Pons (tissue), 1 donor: ENCODE data around the gene CYBB.
A peak's percentile ranks its signal among the peaks of the same experiment; 100 is the strongest.
"Not testable (repeated sequence)": the region's sequence is repeated elsewhere in the genome, so short reads cannot be mapped to it uniquely, and the experiment has no call there.

Experiments used
- DNase-seq: peaks from one replicate; pipeline ENCODE4 v3.0.0-alpha.2; 2016; ENCODE audit warnings: low spot score

CYBB gene

GRCh38 chrX:37779857-37780256 lies at the start of gene CYBB:
Gene CYBB (plus strand): TSS chrX:37780059. CDS start chrX:37780078, 19 bp downstream.
- DNase-seq, result no peak

GRCh38 chrX:37745354-37745753 lies 34.5 kb upstream of the CYBB start:
- DNase-seq, result peak; percentile 68

DNA sequence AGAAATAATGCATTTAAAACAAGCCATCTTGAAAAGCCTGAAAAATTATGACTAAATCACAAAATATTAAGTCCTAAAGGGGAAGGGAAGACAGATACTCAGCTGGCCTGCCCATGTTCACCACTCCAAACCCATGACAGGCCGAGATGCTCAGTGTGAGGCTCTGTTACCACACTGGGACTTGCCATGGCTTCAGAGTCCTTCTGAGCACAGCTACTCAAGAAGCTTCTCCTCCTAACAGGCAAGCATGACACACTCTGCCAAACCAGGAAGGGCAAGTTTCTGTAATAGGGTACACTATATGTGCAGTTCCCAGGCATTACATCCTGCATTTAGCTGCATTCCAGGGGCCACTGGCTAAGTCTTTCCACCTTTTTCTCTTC lies 34.0 kb upstream of the CYBB start:
- no peak for DNase-seq

DNA sequence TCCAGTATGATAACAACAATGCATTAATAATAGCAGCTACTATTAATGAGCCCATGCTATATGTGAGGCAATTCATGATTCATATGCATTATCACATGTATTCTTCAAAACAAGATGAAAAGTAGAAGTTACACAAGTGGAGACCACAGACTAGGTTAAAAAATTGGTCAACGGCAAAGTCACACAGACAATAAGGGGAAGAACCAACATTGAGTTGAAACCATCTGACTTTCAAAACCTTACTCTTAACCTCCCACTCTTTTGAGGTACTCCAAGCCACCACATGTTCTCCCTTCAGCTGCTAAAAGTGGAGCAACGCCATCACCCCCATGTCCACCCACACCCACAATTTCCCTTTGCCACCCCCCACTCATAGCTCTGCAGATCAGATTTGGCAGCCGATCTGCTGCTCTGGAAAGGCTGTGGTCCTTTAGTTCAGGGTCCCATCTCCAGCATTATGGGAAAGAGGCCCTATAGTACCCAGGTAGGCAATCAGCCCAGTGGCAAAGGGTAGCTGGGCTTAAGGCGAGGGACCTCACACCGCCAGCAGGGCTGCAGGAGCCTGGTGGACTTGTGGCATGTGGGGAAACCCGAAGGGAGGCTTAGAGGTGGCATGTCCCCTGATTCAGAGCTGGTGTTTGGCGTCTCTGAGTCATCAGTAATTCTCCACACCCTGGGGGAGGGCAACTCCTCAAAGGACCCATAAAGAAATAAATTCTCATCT lies 33.5 kb upstream of the CYBB start:
- DNase-seq, result no peak

DNA sequence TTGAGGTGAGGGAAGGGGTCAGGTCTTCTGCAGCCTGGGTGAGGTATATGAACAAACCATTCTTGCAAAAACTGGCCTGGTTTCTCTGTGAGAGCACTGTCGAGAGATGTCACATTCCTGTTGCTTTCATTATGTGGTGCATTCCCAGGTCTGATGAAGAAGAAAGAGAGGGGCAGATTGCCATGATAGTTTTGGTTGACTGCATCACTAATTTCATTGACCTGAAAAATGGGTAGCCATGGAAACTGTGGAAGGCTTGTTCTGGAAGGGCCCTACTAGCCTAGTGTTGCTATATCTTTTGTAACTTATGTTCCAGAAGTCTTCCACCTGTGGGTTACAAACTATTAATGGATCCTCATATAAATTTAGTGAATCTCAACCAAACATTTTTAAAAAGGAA lies 32.9 kb upstream of the CYBB start:
- no peak for DNase-seq

- no peak for DNase-seq
These were observed 27.6 kb upstream of the CYBB start for GRCh38 chrX:37752281-37752680.

- no peak for DNase-seq
These were observed 26.9 kb upstream of the CYBB start for GRCh38 chrX:37752936-37753335.

DNA sequence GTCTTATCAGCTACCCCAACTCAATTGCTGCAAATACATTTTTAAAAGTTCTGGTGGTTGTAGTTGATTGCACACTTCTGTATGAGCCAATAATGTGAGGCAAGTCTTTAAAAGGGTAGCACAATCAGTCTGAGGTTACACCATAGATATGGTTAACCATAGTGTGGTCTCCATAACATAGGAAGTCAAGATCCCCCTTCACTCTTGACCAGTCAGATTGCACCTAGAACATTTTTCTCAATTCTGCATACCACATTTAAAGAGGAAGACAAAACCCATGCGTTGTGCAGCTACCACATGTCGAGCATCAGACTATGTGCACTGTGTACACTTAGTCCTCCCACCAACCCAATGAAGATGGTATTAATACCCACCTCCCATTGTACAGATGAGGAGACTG lies 26.5 kb upstream of the CYBB start:
- no peak for DNase-seq

GRCh38 chrX:37754516-37754915 lies 25.3 kb upstream of the CYBB start:
- no peak for DNase-seq

DNA sequence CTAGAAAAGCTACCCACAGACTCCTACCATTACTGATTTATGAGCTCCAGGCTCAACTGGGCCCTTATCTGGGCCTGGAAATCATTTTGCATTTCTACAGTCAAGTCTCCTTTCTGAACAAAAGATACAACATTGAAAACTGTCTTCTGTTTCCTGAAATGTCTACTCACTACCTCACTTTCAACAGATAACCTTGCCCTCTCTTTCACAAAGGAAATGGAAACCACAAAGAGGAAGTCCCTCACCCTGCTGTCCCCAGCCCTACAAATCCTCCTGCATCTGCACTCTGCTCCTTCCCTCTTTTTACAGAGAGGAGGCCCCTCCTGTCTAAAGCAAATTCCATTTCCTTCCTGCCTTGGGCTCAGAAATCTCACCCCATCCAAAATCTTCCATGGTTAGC lies 24.8 kb upstream of the CYBB start:
- peak; percentile 60 for DNase-seq

DNA sequence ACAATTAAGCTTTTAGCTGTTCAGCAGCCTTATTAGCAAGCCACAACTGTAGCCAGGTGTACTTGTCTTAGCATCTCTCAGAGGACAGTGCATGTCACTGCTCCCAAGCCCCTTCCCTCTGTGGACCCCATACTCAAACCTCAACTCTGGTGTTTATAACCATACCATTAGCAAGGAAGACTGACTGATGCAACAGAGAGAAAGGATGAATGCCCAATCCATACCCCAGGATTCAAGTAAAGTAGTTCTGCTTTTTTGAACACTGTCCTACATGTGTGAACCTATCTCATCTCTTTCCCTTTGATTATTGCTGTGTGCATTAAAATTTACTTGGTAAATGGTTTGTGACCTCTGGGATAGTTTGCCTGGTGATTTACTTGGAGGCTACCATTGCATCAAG lies 22.8 kb upstream of the CYBB start:
- DNase-seq, result no peak

DNA sequence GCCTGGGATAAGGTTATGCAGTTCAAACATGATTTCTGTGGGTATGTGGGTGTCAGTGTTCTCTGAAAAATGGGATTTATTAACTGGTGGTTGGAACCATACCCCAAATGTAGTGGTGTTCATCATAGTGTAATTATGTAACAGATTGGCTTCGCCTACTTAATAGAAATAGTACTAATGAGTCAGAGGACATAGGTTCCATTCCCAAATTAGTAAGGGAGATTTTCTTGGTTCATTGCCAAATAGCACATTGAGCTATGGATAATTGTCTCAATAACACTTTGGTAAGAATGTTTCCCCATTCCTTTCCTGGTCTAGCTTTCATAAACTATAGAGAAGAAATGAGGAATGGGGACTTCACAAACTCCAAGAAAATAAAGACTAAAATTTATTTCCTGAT lies 20.5 kb upstream of the CYBB start:
- DNase-seq, result no peak

DNA sequence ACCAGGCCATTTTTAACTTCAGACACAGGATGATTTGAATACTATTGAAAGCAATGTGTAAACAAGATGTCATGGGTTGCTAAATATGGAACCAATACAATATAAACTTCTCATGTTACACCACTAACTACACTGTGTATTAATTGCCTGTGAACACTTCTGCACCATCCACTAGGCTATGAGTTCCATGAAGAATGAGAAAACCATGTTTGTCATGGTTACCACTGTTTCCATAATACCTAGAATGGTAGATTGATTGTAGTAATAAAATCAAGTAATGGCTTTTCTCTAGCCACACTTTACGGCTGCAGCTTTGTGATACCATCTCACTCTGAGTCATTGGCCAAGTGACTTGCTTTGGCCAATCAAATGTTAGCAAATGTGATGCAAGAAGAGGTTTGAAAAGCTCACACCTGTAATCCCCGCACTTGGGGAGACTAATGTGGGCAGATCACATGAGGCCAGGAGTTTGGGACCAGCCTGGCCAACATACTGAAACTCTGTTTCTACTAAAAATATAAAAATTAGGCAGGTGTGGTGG lies 19.9 kb upstream of the CYBB start:
- no peak for DNase-seq

DNA sequence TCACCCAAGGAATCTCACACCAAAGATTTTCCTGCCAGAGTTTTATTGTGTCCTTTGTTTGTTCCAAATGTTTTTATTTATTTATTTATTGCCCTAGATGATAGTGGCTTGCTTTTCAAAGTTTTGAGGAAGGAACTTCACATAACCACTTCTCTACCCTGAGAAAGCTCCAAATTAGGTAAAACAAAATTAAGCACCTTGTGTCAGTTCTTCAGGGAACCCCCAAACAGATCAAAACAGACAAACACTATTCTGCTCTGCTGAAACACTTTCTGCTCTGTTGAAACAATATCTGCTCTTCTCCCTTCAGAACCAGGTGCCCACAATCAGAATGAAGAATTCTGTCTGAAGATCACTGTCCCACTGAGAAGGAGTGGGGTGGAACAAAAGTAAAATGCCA lies 16.5 kb upstream of the CYBB start:
- no peak for DNase-seq

- DNase-seq, result no peak
These were observed 14.4 kb upstream of the CYBB start for GRCh38 chrX:37765507-37765906.

GRCh38 chrX:37767430-37767829 lies 12.4 kb upstream of the CYBB start:
- no peak for DNase-seq

GRCh38 chrX:37768866-37769265 lies 11.0 kb upstream of the CYBB start:
- not testable (repeated sequence) for DNase-seq

- DNase-seq, result no peak
These were observed 3.4 kb upstream of the CYBB start for GRCh38 chrX:37776283-37776986.

DNA sequence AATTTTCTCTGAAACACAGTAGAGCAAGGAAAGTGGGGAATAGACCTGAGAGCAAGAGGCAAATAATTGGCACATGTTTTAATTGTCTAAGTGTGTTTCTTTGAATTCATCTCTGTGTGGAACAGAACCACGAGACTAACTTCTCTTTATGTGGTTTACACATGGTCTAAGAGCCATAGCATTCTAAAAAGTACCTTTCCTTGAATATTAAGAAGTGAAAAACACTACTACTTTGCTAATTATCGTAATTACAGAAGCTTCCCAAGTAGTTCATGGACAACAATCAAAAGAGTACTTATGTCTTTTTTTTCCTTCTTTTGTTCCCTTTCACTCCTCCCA lies 2.9 kb upstream of the CYBB start:
- no peak for DNase-seq

GRCh38 chrX:37781081-37781480 lies 1.2 kb downstream of the CYBB start:
- no peak for DNase-seq

DNA sequence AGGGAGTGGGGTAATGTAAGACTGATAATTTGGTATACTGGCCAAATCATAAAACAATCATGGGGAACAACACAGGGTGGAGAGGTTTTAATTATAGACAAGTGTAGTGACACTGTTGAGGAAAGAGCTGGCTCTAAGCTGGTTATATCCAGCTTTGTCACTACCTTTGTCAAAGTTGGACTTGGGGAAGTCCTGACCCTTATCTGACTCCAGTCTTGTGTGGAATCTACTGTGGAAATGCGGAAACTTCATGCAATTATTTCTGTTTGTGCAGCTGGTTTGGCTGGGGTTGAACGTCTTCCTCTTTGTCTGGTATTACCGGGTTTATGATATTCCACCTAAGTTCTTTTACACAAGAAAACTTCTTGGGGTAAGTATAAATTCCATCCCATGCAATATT lies 2.0 kb downstream of the CYBB start:
- DNase-seq, result no peak

- DNase-seq, result no peak
These were observed 2.5 kb downstream of the CYBB start for GRCh38 chrX:37782359-37782758.

- no peak for DNase-seq
These were observed 3.4 kb downstream of the CYBB start for GRCh38 chrX:37783305-37783704.

DNA sequence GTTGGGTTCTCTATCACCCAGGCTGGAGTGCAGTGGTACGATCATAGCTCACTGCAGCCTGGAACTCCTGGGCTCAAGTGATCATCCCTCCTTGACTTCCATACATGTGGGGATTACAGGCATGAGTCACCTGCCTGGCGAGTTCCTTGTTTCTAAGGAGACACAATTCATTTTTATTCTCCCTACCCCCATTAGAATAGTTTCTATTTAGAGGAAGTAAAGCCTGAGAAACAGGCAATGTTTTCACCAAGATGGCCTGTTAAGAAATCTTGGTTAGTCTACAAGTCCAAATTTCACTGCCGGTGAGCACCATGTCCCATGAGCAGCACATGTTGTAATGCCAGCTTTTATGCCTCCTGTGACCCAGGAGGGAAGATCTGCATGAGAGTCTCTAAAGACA lies 5.7 kb downstream of the CYBB start:
- no peak for DNase-seq
